Measurements from ENCODE around the gene CRLF1.
A peak's percentile ranks its signal among the peaks of the same experiment; 100 is the strongest.
"Not testable (repeated sequence)": the region's sequence is repeated elsewhere in the genome, so short reads cannot be mapped to it uniquely, and the experiment has no call there.

CRLF1 gene

GRCh38 chr19:18597809-18598660 lies 8.6 kb downstream of the CRLF1 start:
- no peak overlapping the region for H3K4me3 ChIP-seq (ENCODE audit: low read length)
- no peak for DNase-seq (ENCODE audit: low read depth, low spot score)

GRCh38 chr19:18596752-18597157 lies 9.8 kb downstream of the CRLF1 start:
- H3K4me3 ChIP-seq (ENCODE audit: low read length): no peak overlapping the region
- DNase-seq (ENCODE audit: low read depth, low spot score): no peak

- no peak overlapping the region for H3K4me3 ChIP-seq (ENCODE audit: low read length)
- DNase-seq (ENCODE audit: low read depth, low spot score): no peak
Measured at GRCh38 chr19:18595475-18595874, 11.1 kb downstream of the CRLF1 start.

- no peak for DNase-seq (ENCODE audit: low read depth, low spot score)
- H3K4me3 ChIP-seq (ENCODE audit: low read length): no peak overlapping the region; the same call in 1 of the 2 replicates
Measured at GRCh38 chr19:18594824-18595373, 11.7 kb downstream of the CRLF1 start.

- peak overlapping the region; percentile 42 for H3K4me3 ChIP-seq (ENCODE audit: low read length)
Measured at GRCh38 chr19:18594096-18594823, 12.3 kb downstream of the CRLF1 start.

GRCh38 chr19:18593367-18594095 lies 13.1 kb downstream of the CRLF1 start:
- no peak for DNase-seq (ENCODE audit: low read depth, low spot score)
- no peak overlapping the region; the same call in 1 of the 2 replicates for H3K4me3 ChIP-seq (ENCODE audit: low read length)

More at GRCh38 chr19:18594096-18594823, 12.3 kb downstream of the CRLF1 start:
- DNase-seq (ENCODE audit: low read depth, low spot score): peak; percentile 28

- not testable (repeated sequence) for H3K4me3 ChIP-seq (ENCODE audit: low read length); DNase-seq (ENCODE audit: low read depth, low spot score)
Measured at GRCh38 chr19:18592732-18593131, 13.9 kb downstream of the CRLF1 start.

- H3K4me3 ChIP-seq (ENCODE audit: low read length): no peak overlapping the region
- no peak for DNase-seq (ENCODE audit: low read depth, low spot score)
Measured at GRCh38 chr19:18591735-18592385, 14.7 kb downstream of the CRLF1 start.

GRCh38 chr19:18590273-18591272 lies 16.0 kb downstream of the CRLF1 start:
- peak; percentile 33 for DNase-seq (ENCODE audit: low read depth, low spot score)
- no peak overlapping the region for H3K4me3 ChIP-seq (ENCODE audit: low read length)

- no peak for DNase-seq (ENCODE audit: low read depth, low spot score)
Measured at GRCh38 chr19:18589380-18590272, 17.0 kb downstream of the CRLF1 start.

GRCh38 chr19:18588611-18589379 lies 17.8 kb downstream of the CRLF1 start, which contains the start of gene REX1BD:
Gene REX1BD (plus strand): TSS chr19:18588798. CDS start chr19:18588802, 4 bp downstream.
- DNase-seq (ENCODE audit: low read depth, low spot score): peak; percentile 88

More at GRCh38 chr19:18589380-18590272, 17.0 kb downstream of the CRLF1 start:
- H3K4me3 ChIP-seq (ENCODE audit: low read length): peak overlapping the region; percentile 72

GRCh38 chr19:18587962-18588610 lies 18.5 kb downstream of the CRLF1 start:
- peak; percentile 48 for DNase-seq (ENCODE audit: low read depth, low spot score)

More at GRCh38 chr19:18588611-18589379, 17.8 kb downstream of the CRLF1 start, which contains the start of gene REX1BD:
- peak within 1 kb of the TSS; percentile 72 for H3K4me3 ChIP-seq (ENCODE audit: low read length)

GRCh38 chr19:18587561-18587960 lies 19.0 kb downstream of the CRLF1 start:
- H3K4me3 ChIP-seq (ENCODE audit: low read length): peak overlapping the region; percentile 72
- DNase-seq (ENCODE audit: low read depth, low spot score): no peak

More at GRCh38 chr19:18587962-18588610, 18.5 kb downstream of the CRLF1 start:
- H3K4me3 ChIP-seq (ENCODE audit: low read length): peak overlapping the region; percentile 72

- no peak for DNase-seq (ENCODE audit: low read depth, low spot score)
- H3K4me3 ChIP-seq (ENCODE audit: low read length): no peak overlapping the region
Measured at GRCh38 chr19:18586306-18586705, 20.3 kb downstream of the CRLF1 start.

- H3K4me3 ChIP-seq (ENCODE audit: low read length): no peak overlapping the region
- DNase-seq (ENCODE audit: low read depth, low spot score): no peak
Measured at GRCh38 chr19:18580311-18580710, 26.3 kb downstream of the CRLF1 start.
